ENCODE results near the gene DAPP1.

DAPP1 gene

DNA sequence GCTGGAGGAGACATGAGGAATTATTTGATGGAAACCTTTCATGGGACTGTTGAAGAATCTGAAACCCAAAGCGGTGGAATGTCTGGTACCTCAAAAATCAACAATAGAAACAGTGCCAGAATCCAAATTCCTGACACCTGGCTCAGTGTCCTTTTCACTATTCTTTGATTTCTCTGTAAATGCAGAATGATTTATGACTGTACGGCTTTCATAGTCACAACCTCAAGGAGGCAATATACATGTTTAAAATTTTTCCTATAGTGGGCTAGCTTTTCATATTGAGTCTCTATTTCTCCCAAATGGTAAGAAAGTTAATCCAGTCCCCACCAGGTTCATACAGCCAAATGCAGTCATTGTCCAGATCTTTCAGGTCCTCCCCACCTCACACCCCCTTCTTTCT lies 19.3 kb downstream of the DAPP1 start:
- Histone ChIP-seq H4K20me1 (ENCODE audit: insufficient read depth, low read length) (no peaks in the 10 kb centered on the region), H3K27ac (ENCODE audit: low read depth, low read length, poor library complexity, severe bottlenecking) (no peak overlapping the region), H3K9ac (ENCODE audit: low read length) (no peak overlapping the region), H3K4me1 (ENCODE audit: insufficient read depth, low read length, severe bottlenecking) (no peaks in the 10 kb centered on the region), H3K9me2 (ENCODE audit: low read depth, low read length) (no peaks in the 10 kb centered on the region), H3K4me2 (ENCODE audit: low read length) (no peak overlapping the region), H3F3A (ENCODE audit: insufficient read depth, low read length) (no peaks in the 10 kb centered on the region), H3K36me3 (ENCODE audit: insufficient read depth, low read length) (peaks cover 43% of the 10 kb centered on the region), H3K4me3 (ENCODE audit: low read depth, low read length, poor library complexity, severe bottlenecking) (no peak overlapping the region), H2AFZ (ENCODE audit: low read length) (no peak overlapping the region), H3K27me3 (ENCODE audit: insufficient read depth, low read length) (no peaks in the 10 kb centered on the region), H3K79me2 (ENCODE audit: insufficient read depth, low read length) (peaks cover 32% of the 10 kb centered on the region), H3K9me3 (ENCODE audit: low read length) (no peaks in the 10 kb centered on the region)
- TF ChIP-seq, protein P1, sequence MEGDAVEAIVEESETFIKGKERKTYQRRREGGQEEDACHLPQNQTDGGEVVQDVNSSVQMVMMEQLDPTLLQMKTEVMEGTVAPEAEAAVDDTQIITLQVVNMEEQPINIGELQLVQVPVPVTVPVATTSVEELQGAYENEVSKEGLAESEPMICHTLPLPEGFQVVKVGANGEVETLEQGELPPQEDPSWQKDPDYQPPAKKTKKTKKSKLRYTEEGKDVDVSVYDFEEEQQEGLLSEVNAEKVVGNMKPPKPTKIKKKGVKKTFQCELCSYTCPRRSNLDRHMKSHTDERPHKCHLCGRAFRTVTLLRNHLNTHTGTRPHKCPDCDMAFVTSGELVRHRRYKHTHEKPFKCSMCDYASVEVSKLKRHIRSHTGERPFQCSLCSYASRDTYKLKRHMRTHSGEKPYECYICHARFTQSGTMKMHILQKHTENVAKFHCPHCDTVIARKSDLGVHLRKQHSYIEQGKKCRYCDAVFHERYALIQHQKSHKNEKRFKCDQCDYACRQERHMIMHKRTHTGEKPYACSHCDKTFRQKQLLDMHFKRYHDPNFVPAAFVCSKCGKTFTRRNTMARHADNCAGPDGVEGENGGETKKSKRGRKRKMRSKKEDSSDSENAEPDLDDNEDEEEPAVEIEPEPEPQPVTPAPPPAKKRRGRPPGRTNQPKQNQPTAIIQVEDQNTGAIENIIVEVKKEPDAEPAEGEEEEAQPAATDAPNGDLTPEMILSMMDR (IDR thresholded peaks at IDR 0.05; ENCODE audit: low read length), result no peak
- no peak for TF ChIP-seq EZH2 (IDR thresholded peaks at IDR 0.05; ENCODE audit: borderline replicate concordance, low read length)

DNA sequence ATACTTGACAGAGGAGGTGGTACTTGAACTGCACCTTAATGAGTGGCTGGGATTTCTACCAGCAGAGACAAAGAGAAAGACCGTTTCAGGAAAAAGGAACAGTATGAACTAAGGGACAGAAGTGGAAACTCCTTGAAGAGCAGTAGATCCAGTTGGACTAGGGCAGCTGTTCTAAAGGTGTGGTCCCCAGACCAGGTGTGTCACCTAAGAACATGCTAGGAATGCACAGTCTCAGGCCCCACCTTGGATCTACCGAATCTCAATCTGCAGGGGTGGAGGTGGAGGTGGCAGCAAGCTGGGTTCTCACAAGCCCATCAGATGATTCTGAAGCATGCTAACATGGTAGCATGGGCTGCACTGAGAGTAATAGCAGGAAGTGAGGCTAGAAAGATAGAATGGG lies 22.3 kb downstream of the DAPP1 start:
- no peak overlapping the region for H3K27ac ChIP-seq (ENCODE audit: low read depth, low read length, poor library complexity, severe bottlenecking)
- no peaks in the 10 kb centered on the region for H3F3A ChIP-seq (ENCODE audit: insufficient read depth, low read length)
- H3K9me2 ChIP-seq (ENCODE audit: low read depth, low read length), result no peaks in the 10 kb centered on the region
- peaks cover 2% of the 10 kb centered on the region for H3K79me2 ChIP-seq (ENCODE audit: insufficient read depth, low read length)
- peaks cover 72% of the 10 kb centered on the region for H3K36me3 ChIP-seq (ENCODE audit: insufficient read depth, low read length)
- no peak overlapping the region for H3K4me3 ChIP-seq (ENCODE audit: low read depth, low read length, poor library complexity, severe bottlenecking)
- H3K4me1 ChIP-seq (ENCODE audit: insufficient read depth, low read length, severe bottlenecking), result peaks cover 4% of the 10 kb centered on the region
- no peak overlapping the region for H3K9ac ChIP-seq (ENCODE audit: low read length)
- no peak overlapping the region for H3K4me2 ChIP-seq (ENCODE audit: low read length)
- H2AFZ ChIP-seq (ENCODE audit: low read length), result no peak overlapping the region
- H3K9me3 ChIP-seq (ENCODE audit: low read length), result no peaks in the 10 kb centered on the region
- TF ChIP-seq, protein P1 (IDR thresholded peaks at IDR 0.05; ENCODE audit: low read length), result no peak
- TF ChIP-seq EZH2 (IDR thresholded peaks at IDR 0.05; ENCODE audit: borderline replicate concordance, low read length), result no peak
- no peaks in the 10 kb centered on the region for H4K20me1 ChIP-seq (ENCODE audit: insufficient read depth, low read length)
- no peaks in the 10 kb centered on the region for H3K27me3 ChIP-seq (ENCODE audit: insufficient read depth, low read length)

DNA sequence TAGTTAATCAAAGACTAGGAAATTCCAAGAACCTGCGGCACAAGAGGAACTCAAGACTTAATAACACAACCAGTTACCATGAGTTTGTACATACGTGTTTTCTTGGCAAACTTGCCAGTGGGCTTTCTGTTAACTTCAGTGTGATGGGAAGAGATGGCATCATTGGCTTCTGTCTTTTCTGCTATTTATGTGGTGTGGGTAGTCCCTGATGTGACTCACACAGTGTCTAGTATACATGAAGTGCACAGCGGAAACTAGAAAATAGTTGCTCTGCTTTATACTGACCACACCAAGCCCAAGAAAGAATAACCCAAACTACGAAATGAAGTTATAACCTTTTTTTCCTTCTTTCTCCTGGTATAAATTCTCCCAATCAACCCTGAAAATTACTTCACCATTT lies 24.5 kb downstream of the DAPP1 start:
- peaks cover 26% of the 10 kb centered on the region for H3K4me1 ChIP-seq (ENCODE audit: insufficient read depth, low read length, severe bottlenecking)
- no peak overlapping the region for H3K4me2 ChIP-seq (ENCODE audit: low read length)
- H3K79me2 ChIP-seq (ENCODE audit: insufficient read depth, low read length), result no peaks in the 10 kb centered on the region
- no peaks in the 10 kb centered on the region for H3F3A ChIP-seq (ENCODE audit: insufficient read depth, low read length)
- H3K9ac ChIP-seq (ENCODE audit: low read length), result no peak overlapping the region
- H3K27ac ChIP-seq (ENCODE audit: low read depth, low read length, poor library complexity, severe bottlenecking), result no peak overlapping the region
- TF ChIP-seq, protein P1 (IDR thresholded peaks at IDR 0.05; ENCODE audit: low read length), result no peak
- no peak for TF ChIP-seq EZH2 (IDR thresholded peaks at IDR 0.05; ENCODE audit: borderline replicate concordance, low read length)
- H3K9me3 ChIP-seq (ENCODE audit: low read length), result no peaks in the 10 kb centered on the region
- H3K27me3 ChIP-seq (ENCODE audit: insufficient read depth, low read length), result no peaks in the 10 kb centered on the region
- no peaks in the 10 kb centered on the region for H4K20me1 ChIP-seq (ENCODE audit: insufficient read depth, low read length)
- peaks cover 70% of the 10 kb centered on the region for H3K36me3 ChIP-seq (ENCODE audit: insufficient read depth, low read length)
- H3K4me3 ChIP-seq (ENCODE audit: low read depth, low read length, poor library complexity, severe bottlenecking), result no peak overlapping the region
- H2AFZ ChIP-seq (ENCODE audit: low read length), result no peak overlapping the region
- no peaks in the 10 kb centered on the region for H3K9me2 ChIP-seq (ENCODE audit: low read depth, low read length)

Measured in OCI-LY1 (cell line).